Measurements from ENCODE around the gene ABHD11.

DNA sequence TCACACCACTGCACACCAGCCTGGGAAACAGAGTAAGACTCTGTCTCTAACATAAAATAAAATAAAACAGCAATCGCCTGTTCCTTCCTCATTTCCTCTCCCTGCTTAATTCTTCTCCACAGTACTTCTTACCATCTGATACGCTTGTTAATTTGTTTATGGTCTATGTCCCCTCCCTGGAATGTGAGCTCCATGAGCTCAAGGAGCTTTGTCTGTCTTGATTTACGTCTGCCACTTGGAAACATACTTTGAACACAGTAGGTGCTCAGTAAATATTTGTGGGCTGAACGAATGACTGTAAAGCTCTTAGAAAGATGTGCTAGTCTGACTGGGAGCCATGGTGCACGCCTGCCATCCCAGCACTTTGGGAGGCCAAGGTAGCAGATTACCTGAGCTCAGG is 10.1 kb downstream of the ABHD11 start:
- TF ChIP-seq, protein P1, sequence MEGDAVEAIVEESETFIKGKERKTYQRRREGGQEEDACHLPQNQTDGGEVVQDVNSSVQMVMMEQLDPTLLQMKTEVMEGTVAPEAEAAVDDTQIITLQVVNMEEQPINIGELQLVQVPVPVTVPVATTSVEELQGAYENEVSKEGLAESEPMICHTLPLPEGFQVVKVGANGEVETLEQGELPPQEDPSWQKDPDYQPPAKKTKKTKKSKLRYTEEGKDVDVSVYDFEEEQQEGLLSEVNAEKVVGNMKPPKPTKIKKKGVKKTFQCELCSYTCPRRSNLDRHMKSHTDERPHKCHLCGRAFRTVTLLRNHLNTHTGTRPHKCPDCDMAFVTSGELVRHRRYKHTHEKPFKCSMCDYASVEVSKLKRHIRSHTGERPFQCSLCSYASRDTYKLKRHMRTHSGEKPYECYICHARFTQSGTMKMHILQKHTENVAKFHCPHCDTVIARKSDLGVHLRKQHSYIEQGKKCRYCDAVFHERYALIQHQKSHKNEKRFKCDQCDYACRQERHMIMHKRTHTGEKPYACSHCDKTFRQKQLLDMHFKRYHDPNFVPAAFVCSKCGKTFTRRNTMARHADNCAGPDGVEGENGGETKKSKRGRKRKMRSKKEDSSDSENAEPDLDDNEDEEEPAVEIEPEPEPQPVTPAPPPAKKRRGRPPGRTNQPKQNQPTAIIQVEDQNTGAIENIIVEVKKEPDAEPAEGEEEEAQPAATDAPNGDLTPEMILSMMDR (IDR thresholded peaks at IDR 0.05), result no peak
- TF ChIP-seq POLR2A (IDR thresholded peaks at IDR 0.05), result no peak

Data from thyroid gland (tissue), 4 donors.